GM20000 (cell line): ENCODE measurements around the gene HMGB2.

Source experiments
- DNase-seq: peaks from one replicate; pipeline ENCODE4 v3.0.0; 2012; ENCODE audit warnings: low spot score
- TF ChIP-seq, protein P1 (sequence below): IDR thresholded peaks from 2 replicates; pipeline ENCODE4 v1.5.1; 2012; ENCODE audit warnings: mild to moderate bottlenecking, control low read depth; ENCODE audit errors: extremely low read depth, missing control alignments

HMGB2 gene

DNA sequence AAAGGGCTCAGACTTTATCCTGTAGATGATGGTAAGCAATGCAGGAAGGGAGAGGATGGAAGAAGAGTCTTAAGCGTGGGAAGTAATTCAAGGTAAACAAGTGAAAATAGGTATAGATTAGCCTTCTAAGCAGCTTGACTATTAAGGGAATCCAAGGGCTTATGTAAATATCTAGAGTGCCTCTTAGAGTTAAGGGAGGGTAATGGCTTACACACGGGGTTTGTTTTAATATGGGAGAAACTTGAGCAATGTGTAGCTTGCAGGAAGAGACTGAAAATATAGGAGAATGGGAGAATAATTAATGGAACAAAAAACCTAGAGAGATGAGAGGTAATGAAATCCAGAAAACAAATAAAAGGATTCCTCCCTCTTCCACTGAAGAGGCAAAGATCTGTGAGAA, 23.8 kb upstream of the HMGB2 start:
- no peak for DNase-seq
- TF ChIP-seq, protein P1, sequence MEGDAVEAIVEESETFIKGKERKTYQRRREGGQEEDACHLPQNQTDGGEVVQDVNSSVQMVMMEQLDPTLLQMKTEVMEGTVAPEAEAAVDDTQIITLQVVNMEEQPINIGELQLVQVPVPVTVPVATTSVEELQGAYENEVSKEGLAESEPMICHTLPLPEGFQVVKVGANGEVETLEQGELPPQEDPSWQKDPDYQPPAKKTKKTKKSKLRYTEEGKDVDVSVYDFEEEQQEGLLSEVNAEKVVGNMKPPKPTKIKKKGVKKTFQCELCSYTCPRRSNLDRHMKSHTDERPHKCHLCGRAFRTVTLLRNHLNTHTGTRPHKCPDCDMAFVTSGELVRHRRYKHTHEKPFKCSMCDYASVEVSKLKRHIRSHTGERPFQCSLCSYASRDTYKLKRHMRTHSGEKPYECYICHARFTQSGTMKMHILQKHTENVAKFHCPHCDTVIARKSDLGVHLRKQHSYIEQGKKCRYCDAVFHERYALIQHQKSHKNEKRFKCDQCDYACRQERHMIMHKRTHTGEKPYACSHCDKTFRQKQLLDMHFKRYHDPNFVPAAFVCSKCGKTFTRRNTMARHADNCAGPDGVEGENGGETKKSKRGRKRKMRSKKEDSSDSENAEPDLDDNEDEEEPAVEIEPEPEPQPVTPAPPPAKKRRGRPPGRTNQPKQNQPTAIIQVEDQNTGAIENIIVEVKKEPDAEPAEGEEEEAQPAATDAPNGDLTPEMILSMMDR, result no peak

GRCh38 chr4:173347467-173347866, 13.3 kb upstream of the HMGB2 start:
- TF ChIP-seq, protein P1, result no peak

DNA sequence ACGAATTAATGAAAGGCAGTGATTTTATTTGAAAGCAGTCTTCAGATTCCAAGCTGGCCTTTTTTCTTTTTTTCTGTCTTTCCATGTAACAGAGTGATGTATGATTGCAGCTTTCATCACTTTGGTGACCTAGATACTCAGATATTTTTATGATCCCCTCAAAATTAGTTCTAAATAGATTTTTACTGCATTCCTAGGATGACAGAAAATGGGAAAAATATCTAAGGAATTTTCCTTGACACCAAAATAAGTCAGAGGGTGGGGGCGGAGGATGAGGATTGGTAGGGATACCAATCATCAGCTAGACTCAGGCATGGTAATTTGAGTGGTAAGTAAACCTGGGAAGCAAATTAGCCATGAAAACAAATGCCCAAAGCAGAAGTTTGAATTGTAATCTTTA, 11.9 kb upstream of the HMGB2 start:
- TF ChIP-seq, protein P1, result no peak
- DNase-seq, result no peak

More at GRCh38 chr4:173347467-173347866, 13.3 kb upstream of the HMGB2 start:
- DNase-seq, result no peak

- no peak for DNase-seq
- TF ChIP-seq, protein P1, result no peak
Observed at GRCh38 chr4:173345648-173346047, 11.5 kb upstream of the HMGB2 start.

DNA sequence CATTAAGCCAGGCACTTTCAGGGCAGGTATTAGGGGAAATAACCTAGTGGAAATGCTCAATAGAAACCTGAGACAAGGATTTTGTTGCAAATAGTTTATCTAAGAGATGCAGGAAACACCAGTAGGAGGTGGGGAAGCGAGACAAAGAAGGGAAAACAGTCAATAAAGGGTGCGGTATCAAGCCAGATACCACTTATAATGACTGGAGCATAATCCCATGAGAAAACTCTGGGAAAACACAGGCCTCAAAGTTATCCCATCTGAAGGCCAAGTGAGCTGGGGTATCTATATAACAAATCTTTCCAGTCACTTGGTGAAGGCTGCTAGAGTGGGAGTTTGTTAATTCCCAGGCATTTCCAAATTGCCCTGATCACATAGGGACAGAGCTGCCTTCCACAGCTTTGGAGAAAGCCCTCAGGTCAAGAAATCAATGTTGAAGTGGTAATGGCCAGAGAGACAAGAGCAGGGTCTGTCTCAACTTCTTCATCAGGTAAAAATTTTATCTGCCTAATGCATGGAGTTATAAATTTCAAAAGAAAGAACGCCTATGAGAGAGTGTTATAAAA, 9.8 kb upstream of the HMGB2 start:
- no peak for DNase-seq
- TF ChIP-seq, protein P1, result no peak

- TF ChIP-seq, protein P1, result no peak
- no peak for DNase-seq
Observed at GRCh38 chr4:173337463-173337862, 3.3 kb upstream of the HMGB2 start.

DNA sequence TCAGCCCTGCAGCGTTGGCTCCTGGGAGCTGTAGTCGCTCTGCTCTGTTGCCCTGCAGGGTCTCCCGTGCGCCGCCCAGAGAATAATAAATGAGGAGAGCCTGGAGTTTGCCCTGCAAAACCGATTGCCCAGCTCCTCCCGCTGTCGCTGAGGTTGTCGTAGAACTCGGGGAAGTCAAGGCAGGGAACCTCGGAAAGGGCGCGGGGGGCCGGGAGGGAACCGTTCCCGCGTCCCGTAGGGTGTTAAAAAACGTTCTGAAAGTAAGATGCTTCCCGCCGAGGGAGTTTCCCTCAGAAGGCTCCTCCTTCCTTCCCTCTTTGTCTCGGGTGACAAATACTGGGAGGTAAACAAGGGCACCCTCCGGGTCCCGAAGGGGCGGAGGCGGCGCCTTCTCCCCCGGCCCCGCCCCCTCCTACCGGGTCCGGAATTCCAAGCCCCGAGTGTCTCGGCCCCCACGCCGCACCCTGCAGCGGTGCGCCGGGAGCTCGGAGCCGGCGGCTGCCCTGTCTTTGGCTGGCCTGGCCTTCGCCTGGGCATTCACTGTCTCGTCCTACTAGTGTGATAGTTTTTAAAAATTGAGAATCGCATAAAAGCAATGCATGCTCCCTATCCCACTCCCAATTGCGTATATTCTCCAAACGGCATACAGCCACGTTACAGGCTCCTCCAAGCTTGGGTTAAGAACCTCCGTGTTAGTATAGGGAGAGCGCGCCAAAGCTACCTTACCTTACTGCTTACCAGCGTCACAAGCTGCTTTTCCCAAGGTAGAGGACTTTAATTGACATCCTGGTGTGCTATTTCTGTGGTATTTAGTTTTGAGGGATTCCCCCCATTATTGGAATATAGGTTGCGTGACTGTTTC, 964 bp upstream of the HMGB2 start:
- TF ChIP-seq, protein P1, result no peak
- peak; percentile 72 for DNase-seq
